Upper lobe of left lung (tissue), 4 donors: Measurements from ENCODE around the gene FBXW11.

Experiments
- POLR2A ChIP-seq, 4 donors: fragments of 450-650 bp; IDR thresholded peaks; one replicate each; pipeline ENCODE4 v1.5.1; 2016 to 2017; ENCODE audit warnings: antibody characterized with exemption in 4 of 4, mild to moderate bottlenecking in 2 of 4
- TF ChIP-seq, protein P1 (sequence below), 6 experiments: fragments of 450-650 bp in 4 of 6; fragments of 200-600 bp in 2 of 6; sonication (generic) in 2 of 6; IDR thresholded peaks; one replicate each; pipeline ENCODE4 v1.5.1; 2016 to 2019; ENCODE audit warnings: antibody characterized with exemption in 6 of 6

DNA sequence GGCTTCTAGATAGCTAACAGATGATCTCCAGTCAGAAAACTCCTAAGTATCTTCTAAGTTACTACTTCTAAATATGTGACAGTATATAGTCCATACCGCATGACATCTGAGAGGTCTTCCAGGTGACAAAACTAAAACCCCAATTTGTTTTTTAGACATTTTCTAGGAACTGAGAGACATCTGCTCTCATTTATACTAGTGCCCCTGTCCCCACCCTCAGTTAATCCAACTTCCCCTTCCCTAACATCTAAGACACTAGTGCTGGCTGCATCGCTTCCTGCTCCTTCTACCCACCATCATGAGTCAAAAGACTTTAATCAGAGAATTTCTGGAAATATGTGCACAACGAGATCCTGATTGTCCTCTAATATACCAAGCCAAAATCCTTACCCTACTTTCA lies 37.9 kb downstream of the FBXW11 start:
- TF ChIP-seq POLR2A (IDR thresholded peaks at IDR 0.05) = no peak
- TF ChIP-seq, protein P1, sequence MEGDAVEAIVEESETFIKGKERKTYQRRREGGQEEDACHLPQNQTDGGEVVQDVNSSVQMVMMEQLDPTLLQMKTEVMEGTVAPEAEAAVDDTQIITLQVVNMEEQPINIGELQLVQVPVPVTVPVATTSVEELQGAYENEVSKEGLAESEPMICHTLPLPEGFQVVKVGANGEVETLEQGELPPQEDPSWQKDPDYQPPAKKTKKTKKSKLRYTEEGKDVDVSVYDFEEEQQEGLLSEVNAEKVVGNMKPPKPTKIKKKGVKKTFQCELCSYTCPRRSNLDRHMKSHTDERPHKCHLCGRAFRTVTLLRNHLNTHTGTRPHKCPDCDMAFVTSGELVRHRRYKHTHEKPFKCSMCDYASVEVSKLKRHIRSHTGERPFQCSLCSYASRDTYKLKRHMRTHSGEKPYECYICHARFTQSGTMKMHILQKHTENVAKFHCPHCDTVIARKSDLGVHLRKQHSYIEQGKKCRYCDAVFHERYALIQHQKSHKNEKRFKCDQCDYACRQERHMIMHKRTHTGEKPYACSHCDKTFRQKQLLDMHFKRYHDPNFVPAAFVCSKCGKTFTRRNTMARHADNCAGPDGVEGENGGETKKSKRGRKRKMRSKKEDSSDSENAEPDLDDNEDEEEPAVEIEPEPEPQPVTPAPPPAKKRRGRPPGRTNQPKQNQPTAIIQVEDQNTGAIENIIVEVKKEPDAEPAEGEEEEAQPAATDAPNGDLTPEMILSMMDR (IDR thresholded peaks at IDR 0.05) = no peak
